ENCODE results near the gene TCHHL1.

GRCh38 chr1:152109231-152109997 lies 20.6 kb upstream of the TCHHL1 start:
- TF ChIP-seq CTCF (IDR thresholded peaks at IDR 0.05) (no peak), POLR2A (IDR thresholded peaks at IDR 0.05) (no peak)

All from heart left ventricle (tissue), 13 donors.